ENCODE results near the gene TRIM29.

The TRIM29 gene

DNA sequence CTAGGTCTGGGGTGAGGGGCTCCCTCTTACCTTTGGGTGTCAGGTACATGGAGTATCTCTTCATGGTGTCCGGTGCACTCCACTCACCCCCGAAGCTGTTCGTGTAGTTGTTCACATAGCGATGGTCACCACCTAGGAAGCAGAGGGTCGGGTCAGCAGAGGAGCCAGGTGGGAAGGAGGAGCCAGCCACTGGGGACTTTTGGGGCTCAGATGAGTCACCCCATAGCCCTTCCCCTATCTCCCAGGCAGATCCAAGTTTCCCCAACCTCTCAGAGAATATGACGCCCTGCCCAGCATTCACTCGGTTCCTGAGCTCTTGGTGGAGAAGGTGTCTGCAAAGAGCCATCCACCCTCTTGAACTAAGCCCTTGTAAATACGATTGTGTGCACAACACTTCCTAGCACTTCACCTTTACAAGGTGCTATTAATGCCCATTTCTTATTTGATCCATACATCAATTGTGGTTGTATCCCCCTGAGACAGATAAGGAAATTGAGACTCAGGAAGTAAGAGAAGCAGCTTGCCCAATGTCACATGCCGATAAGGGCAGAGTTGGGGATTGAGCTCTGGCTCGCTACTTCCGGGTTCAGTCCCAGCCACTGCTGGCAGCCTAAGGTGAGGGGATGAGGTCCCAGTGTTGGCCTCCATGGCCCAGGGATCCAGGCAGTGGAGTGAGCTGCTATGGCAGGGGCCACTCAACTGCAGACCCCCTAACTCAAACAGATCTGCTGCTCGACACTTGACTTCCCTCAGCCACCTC is 14.8 kb downstream of the TRIM29 start:
- DNase-seq (ENCODE audit: low read depth) = no peak

DNA sequence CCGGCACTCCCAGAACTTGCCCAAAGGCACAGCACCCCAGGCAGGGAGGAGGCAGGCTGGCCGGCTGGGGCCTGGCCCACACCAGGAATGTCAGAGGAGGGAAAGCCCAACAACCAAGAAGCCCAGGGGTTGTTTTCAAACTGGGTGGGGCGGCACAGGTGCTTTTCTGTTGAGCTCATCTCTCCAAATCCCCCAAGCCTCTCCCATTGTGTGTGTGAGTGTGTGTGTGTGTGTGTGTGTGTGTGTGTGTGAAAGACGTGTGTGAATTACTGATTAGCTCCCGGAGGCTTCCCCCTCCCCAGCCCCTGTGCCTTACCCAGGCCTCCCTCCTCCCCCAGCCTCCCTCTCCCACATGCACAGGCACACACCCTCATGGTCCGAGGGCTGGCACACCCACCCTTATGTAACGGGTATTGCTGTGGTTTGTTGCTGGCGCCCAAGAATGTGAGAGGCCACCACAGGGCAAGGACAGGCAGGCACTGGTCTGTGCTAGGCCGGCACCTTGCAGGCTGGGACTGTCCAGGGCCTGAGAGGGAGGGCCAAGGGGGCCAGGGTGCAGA is 15.9 kb downstream of the TRIM29 start:
- DNase-seq (ENCODE audit: low read depth) = no peak

DNA sequence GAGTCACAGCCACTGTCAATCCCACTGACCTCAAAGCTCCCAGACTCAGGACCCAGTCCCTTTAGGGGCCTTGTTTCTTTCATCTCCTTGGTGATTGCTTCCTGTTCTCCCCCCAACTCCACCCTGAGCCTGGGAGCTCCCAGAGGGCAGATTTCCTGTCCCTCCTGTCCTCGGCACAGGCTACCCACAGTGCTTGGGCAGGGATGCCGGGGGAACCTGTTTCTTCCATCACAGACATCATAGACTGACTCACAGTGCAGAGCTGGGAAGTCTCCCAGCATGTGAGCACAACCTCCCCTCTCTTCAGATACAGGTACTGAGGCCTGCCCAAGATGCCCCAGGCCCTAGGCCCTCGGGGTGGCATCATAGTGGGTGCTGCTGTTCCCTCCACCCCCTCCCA is 16.6 kb downstream of the TRIM29 start:
- DNase-seq (ENCODE audit: low read depth) = no peak

DNA sequence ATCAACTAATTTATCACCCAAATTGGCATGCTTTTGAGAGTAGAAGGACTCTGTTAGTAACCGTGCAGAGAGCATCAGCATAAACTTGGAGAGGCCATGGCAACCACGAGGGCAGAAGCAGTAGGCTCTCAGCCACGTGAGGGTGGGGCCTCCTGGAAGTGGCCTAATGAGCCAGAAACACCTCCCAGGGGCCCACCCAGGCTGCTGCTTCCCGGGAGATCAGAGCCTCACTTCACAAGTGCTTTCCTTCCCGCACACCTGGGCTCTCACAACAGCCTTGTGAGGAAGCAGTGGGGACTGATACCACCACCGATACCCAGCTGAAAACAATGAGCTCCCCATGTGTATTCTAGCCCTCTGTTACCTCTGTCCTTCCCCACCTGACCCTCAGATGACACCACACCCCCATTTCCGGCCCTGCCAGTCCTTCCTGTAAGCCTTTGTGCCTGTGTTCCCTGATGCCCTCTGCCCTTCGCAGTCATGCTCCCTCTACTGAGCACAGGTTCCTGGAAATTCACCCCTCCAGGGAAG is 17.0 kb downstream of the TRIM29 start:
- no peak for DNase-seq (ENCODE audit: low read depth)

- no peak for DNase-seq (ENCODE audit: low read depth)
Measured at GRCh38 chr11:120119121-120119520, 18.8 kb downstream of the TRIM29 start.

DNA sequence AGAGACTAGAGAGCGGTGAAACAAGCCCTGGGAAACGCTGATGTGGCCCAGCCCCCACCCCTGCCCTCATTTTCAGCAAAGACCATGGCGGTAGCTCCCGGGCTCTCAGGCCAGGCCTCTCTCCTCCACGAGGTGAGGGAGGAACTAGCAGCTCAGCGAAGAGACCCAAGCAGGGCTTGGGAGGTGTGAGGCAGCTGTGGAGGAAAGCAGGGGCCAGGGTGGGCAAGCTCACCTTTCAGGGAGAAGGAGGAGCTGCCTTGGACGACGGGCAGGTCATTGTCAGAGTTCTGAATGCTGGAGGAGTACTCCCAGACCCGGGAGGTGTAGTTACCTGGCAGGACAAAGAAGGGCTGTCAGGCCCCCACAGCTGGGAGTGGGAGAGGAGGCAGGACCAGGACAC is 19.9 kb downstream of the TRIM29 start:
- DNase-seq (ENCODE audit: low read depth) = no peak

- no peak for DNase-seq (ENCODE audit: low read depth)
Measured at GRCh38 chr11:120116966-120117365, 20.9 kb downstream of the TRIM29 start.

DNA sequence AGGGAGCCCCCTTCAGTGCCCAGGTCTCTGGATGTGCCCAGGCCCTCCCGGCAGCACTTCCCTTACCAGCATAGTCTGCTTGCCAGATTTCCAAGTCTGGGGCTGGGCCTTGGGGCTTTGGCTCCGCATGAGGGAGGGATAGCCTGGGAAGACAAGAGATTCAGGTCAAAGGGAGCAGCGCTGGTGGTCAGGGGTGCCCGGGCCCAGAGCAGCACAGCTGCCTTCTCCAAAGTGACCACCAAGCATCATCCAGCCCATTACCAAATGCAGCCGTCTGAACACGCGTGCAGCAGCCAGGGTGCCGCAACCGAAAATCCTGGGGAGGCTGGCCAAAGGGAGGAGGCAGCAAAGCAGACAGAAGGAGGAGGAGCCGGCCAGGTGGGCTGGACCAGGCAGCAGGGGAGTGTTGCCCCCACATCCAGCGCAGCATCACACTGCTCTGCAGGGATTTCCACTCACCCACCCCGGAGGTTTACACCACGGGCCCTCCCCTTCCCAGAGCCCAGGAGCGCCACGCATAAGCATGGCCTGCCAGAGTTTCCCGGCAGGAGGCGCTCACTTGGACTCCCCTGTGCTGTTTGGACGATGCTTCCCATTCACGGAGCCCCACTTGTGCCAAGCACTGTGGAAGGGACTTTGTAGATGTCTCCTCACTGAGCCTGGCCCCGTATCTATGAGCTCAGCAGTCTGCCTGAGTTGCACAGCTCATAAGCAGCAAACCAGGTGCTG is 22.5 kb downstream of the TRIM29 start:
- DNase-seq (ENCODE audit: low read depth) = no peak

GRCh38 chr11:120112174-120112796 is 25.6 kb downstream of the TRIM29 start:
- no peak for DNase-seq (ENCODE audit: low read depth)

- DNase-seq (ENCODE audit: low read depth) = no peak
Measured at GRCh38 chr11:120109531-120109930, 28.4 kb downstream of the TRIM29 start.

GRCh38 chr11:120108785-120109168 is 29.1 kb downstream of the TRIM29 start:
- DNase-seq (ENCODE audit: low read depth) = no peak

DNA sequence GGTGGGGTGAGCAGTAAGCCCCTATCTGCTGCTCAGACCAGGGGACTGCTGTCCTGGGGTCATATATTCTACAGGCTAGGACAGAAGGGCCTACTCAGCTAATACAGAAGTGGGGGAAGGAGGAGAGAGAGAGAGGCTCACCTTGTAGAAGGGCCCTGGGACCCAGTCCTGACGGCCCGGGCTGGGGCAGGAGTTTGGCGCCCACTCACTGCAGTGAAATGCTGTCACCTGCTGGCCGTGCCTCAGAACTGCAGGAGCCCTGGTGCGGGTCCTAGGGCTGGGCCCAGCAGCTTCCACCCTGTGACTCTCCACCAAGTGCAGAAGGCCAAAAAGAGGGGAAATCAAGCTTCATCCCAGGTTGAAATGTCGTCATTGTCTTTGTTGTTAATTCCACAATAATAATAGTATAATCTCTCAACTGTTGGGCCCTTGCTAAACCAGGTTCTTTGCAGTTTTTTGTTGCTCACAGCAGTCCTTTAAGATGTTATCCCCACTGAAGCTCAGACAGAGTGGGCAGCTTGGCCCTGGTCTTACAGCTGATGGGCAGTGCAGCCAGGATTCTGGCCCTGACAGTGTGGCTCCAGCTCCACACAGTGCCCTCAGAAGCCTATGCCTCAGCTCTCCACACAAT is 29.6 kb downstream of the TRIM29 start:
- no peak for DNase-seq (ENCODE audit: low read depth)

GRCh38 chr11:120107692-120108091 is 30.2 kb downstream of the TRIM29 start:
- no peak for DNase-seq (ENCODE audit: low read depth)

DNA sequence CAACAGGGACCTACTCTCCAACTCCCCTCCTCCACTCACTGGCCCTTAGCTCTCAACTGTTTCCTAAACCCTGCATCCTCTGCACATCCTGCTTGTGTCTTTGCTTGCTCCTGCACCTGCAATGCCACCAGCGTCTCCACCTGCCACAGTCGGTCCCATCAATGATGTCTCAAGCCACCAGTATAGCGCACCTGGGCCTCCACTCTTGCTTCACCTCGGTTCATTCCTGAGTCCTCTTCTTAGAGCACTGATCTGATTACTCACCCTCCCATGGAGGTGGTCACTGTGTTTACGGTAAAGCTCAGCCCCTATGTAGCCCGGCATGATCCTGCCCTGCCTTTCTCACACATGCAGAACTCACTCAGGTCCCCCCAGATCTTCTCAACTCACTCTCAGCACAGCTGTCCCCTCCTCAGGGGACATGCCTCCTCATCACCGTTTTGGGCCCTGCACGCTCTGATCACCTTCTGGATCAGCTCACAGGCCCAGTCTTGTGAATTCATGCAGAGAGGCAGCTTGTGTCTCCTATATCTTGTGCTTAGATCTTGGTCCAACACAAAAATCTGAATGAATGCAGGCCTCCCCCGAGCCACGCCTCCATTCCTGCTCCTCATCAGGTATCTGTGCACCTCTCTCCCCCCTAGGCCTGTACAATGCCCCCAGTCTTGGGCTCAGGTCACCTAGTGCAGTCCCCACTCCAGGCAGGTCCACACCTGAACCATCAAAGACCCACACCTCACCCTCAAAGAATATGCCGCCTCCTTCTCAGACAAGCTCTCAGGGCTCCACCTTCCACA is 31.4 kb downstream of the TRIM29 start:
- DNase-seq (ENCODE audit: low read depth) = no peak

GRCh38 chr11:120105576-120105975 is 32.3 kb downstream of the TRIM29 start:
- DNase-seq (ENCODE audit: low read depth) = no peak

GRCh38 chr11:120104041-120104565 is 33.8 kb downstream of the TRIM29 start:
- no peak for DNase-seq (ENCODE audit: low read depth)

GRCh38 chr11:120102864-120103122 is 35.1 kb downstream of the TRIM29 start:
- DNase-seq (ENCODE audit: low read depth) = no peak

GRCh38 chr11:120102050-120102863 is 35.7 kb downstream of the TRIM29 start:
- no peak for DNase-seq (ENCODE audit: low read depth)

DNA sequence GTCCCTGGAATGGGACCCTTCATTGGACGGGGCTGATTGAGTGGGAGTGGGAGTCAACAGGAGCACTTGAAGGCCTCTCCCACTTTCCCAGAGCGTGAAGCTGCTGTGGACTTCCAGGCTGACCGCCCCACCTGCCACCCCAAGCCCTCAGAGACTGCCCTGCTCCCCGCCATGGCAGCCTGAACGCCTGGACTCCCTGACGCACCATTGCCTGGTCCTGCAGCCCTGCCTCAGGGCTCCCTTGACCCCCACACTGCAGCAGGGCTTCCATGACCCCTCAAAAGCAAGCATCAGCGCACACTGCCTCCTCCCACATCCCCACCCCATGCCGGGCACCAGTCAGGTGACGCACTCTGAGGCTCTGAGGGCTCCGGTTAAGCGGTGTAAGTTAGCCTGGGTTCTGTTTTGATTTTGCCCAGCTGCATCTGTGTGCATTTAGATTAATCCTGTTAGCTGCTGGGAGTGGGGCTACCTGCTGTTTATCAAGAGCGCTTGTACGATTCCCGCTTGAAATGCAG is 39.4 kb downstream of the TRIM29 start:
- no peak for DNase-seq (ENCODE audit: low read depth)

DNA sequence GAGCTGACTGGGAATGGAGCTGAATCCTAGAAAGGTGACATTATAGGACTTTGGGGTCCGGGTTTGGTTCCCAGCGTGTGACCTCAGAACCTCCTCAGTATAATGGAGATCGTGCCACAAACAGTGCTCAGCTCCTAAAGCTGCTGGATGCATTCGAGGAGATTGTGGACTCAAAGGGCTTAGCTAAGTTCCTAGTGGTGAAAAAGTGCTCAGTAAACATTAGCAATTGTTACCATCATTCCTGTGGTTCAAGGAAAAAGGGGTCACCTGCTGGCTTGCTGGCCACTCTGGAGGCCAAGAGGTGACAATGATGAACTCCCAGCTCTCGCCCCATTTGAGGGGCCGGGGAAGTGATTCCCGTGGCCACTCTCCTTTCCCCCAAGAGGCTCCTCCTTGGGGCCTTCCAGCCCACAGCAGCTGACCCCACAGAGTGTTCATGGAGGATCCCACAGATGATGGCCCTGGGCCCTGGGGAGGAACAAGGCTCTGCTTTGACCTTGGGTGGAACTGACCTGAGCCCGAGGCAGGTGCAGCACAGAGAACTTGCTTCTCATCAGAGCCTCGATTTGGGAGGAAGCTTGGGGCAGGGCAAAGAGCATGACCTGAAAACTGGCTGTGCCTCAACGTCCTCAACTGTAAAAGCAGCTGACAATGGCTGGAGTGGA is 40.1 kb downstream of the TRIM29 start:
- DNase-seq (ENCODE audit: low read depth) = no peak

Data from HS-5 (cell line).